ENCODE results near the gene JAKMIP2.

GRCh38 chr5:147737921-147738320, 44.6 kb downstream of the JAKMIP2 start:
- no peak for TF ChIP-seq EZH2 (IDR thresholded peaks at IDR 0.05; ENCODE audit: insufficient read depth, poor library complexity, severe bottlenecking)
- TF ChIP-seq EZH2phosphoT487 (IDR thresholded peaks at IDR 0.05; ENCODE audit: insufficient read depth, low read depth), result no peak

Data from GM23248 (cell line).